Heart left ventricle (tissue), 16 donors: ENCODE data around the gene RFX3. TPM values are rescaled to one million over a fixed set of nuclear protein-coding genes. Genes with fewer than 3 reads are reported as not detected.

ENCODE experiments used
- ATAC-seq, 4 donors: fragments of 200-7000 bp; cut with Tn5 transposase; one replicate each; pipeline ENCODE4 v1.9.1; 2020 to 2022; ENCODE audit warnings: moderate library complexity in 4 of 4, mild to moderate bottlenecking in 3 of 4, moderate number of reproducible peaks in 1 of 4
- DNase-seq, 5 donors: peaks; one replicate each; pipeline ENCODE4 v3.0.0-alpha.2; 2020
- H3K27ac ChIP-seq, 12 donors: fragments of 200-600 bp; sonication (generic) in 4 of 12; one replicate each; pipeline versions ENCODE4 v1.5.0 to v1.8.0; 2016 to 2022; ENCODE audit warnings: mild to moderate bottlenecking in 2 of 12
- H3K27me3 ChIP-seq, 9 donors: fragments of 200-600 bp; sonication (generic) in 2 of 9; one replicate each; pipeline versions ENCODE4 v1.5.1 to v1.8.0; 2016 to 2022; ENCODE audit warnings: mild to moderate bottlenecking in 3 of 9
- H3K36me3 ChIP-seq, 9 donors: fragments of 200-600 bp; sonication (generic) in 2 of 9; one replicate each; pipeline versions ENCODE4 v1.5.0 to v1.8.0; 2018 to 2022; ENCODE audit warnings: mild to moderate bottlenecking in 2 of 9
- H3K4me1 ChIP-seq, 12 donors: fragments of 200-600 bp; sonication (generic) in 4 of 12; one replicate each; pipeline versions ENCODE4 v1.5.0 to v1.8.0; 2016 to 2022; ENCODE audit warnings: mild to moderate bottlenecking in 3 of 12
- H3K4me3 ChIP-seq, 12 donors: fragments of 200-600 bp; sonication (generic) in 4 of 12; one replicate each; pipeline versions ENCODE4 v1.5.0 to v1.8.0; 2017 to 2022; ENCODE audit warnings: mild to moderate bottlenecking in 9 of 12, moderate library complexity in 4 of 12
- H3K9me3 ChIP-seq, 12 donors: fragments of 200-600 bp; sonication (generic) in 4 of 12; one replicate each; pipeline versions ENCODE4 v1.5.0 to v1.8.0; 2016 to 2022; ENCODE audit warnings: mild to moderate bottlenecking in 1 of 12
- POLR2A ChIP-seq, 2 donors: fragments of 450-650 bp; IDR thresholded peaks; one replicate each; pipeline ENCODE4 v1.6.1; 2017; ENCODE audit warnings: antibody characterized with exemption in 2 of 2, mild to moderate bottlenecking in 2 of 2, moderate library complexity in 2 of 2
- WGBS, 4 donors: extraction: QIAGEN DNeasy Blood & Tissue Kit in 2 of 4; methylation state at CpG; one replicate each; pipeline versions ENCODE4 v1.1.5 to v1.1.7; 2013 to 2018; 5-methylcytosine and 5-hydroxymethylcytosine counted together
- intact Hi-C, 10 donors: fragments of 100-400 bp; cut with DNase I; formaldehyde crosslinking; loops; one replicate each; pipeline versions ENCODE4 v1.11.1 to v1.14.2; 2022
- polyA plus RNA-seq, 2 donors: library from polyadenylated mRNA; stranded (reverse); fragments of 200-250 nt; gene quantifications; one replicate each; pipeline ENCODE4 v1.2.3, GENCODE V29; 2013
- total RNA-seq, 9 donors: library from RNA; depleted of rRNA in 2 of 9; stranded (reverse); fragments of >200 nt in 2 of 9; fragmentation: NEBNext Ultra II Directional in 3 of 9; extraction: Animal tissue kit (Norgen Biotek cat#: 25700) in 3 of 9; gene quantifications; one replicate each; pipeline versions ENCODE4 v1.1.0 to v1.2.4, GENCODE V29; 2016 to 2023
- TF ChIP-seq, protein P1 (sequence below), 12 donors: fragments of 200-600 bp; sonication (generic) in 4 of 12; IDR thresholded peaks; one replicate each; pipeline versions ENCODE4 v1.5.0 to v1.8.0; 2018 to 2022; ENCODE audit warnings: antibody characterized with exemption in 12 of 12, mild to moderate bottlenecking in 5 of 12
- donor health status: ischemic (EF 13 %, LVEDD 7.1; RV severe dilation, severe dysfunction).
- donor health status: healthy with polysubstance abuse.
- donor health status: DM: no; HTN: yes; CAD: no.
- donor health status: DM: no; HTN: no; CAD: no.
- donor health status: ischemic (EF 25% LVEDD 6.9; RV normal size, moderate dysfunction).
- donor health status: ischemic (EF 25% LVEDD 5.7; RV mildly dilated, moderate dysfunction).
- donor health status: healthy.
- donor health status: DM: yes; HTN: yes; CAD: no.
- donor health status: ischemic (EF 35%, LVEDD 5.7; RV mildly dilated, moderate dysfunction).
- donor health status: nonischemic (EF 11% LVEDD 7.7; RV severe dilation, severe dysfunction).
- donor health status: DM: yes; HTN: yes; CAD: no.
- donor health status: PGD.
- donor health status: ischemic (EF 29% LVEDD 5.4; RV normal size, mild dysfunction).
- donor health status: nonischemic (EF 23%, LVEDD 6.1; RV moderate dilation, normal function).

Gene RFX3
- total and polyA plus RNA-seq, 11 donors, result 0.80 to 8.3 (median 2.9) TPM

DNA sequence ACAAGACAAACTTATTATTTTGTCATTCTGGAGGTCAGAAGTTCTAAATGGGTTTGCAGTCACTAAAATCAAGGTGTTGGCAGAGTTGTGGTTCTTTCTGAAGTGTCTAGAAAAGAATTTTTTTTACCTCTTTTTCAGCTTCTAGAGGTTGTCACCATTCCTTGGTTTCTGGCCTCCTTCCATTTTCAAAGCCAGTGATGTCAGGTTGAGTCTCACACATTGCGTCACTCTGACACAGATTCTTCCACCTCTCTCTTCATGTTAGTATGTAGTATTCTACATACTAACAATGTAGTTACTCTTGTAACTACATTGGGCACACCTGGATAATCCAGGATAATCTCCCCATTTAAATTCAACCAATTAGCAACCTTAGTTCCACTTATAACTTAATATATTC is 290.3 kb downstream of the RFX3 start:
- no peaks in the 10 kb centered on the region for H3K9me3 ChIP-seq
- ATAC-seq (no peak), DNase-seq (no peak)
- no peak overlapping the region for H3K4me3 ChIP-seq
- intact Hi-C loops, result no loop called here
- no peak overlapping the region for H3K27ac ChIP-seq
- TF ChIP-seq, protein P1, sequence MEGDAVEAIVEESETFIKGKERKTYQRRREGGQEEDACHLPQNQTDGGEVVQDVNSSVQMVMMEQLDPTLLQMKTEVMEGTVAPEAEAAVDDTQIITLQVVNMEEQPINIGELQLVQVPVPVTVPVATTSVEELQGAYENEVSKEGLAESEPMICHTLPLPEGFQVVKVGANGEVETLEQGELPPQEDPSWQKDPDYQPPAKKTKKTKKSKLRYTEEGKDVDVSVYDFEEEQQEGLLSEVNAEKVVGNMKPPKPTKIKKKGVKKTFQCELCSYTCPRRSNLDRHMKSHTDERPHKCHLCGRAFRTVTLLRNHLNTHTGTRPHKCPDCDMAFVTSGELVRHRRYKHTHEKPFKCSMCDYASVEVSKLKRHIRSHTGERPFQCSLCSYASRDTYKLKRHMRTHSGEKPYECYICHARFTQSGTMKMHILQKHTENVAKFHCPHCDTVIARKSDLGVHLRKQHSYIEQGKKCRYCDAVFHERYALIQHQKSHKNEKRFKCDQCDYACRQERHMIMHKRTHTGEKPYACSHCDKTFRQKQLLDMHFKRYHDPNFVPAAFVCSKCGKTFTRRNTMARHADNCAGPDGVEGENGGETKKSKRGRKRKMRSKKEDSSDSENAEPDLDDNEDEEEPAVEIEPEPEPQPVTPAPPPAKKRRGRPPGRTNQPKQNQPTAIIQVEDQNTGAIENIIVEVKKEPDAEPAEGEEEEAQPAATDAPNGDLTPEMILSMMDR (IDR thresholded peaks at IDR 0.05), result no peak
- TF ChIP-seq POLR2A (IDR thresholded peaks at IDR 0.05), result no peak
- WGBS, 4 donors, result 97 to 100% (median 99%) methylated on average over 1 of the region's 1 CpG
- peaks cover 0 to 10% (median 0%) of the 10 kb centered on the region in 9 donors for H3K36me3 ChIP-seq
- H3K27me3 ChIP-seq, result no peaks in the 10 kb centered on the region
- no peaks in the 10 kb centered on the region for H3K4me1 ChIP-seq

DNA sequence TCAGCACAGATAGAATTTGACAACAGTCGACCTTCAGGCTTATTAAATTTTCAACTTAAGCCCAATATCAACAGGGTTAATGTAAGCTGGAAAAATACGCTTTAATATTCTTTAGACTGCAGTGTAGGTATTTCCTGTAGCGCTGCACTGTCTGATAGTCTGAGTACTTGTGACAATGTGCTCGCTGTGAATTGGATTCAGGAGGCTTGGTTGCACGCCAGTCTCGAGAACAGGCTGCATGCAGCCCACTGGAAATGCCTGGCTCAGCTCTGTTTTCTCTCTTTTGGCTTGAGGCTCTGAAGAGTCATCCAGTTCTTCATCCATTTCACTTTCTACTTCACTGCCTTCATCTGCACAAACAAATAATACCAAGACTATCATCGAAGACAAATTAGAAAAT is 300.9 kb downstream of the RFX3 start:
- intact Hi-C loops, result no loop called here

DNA sequence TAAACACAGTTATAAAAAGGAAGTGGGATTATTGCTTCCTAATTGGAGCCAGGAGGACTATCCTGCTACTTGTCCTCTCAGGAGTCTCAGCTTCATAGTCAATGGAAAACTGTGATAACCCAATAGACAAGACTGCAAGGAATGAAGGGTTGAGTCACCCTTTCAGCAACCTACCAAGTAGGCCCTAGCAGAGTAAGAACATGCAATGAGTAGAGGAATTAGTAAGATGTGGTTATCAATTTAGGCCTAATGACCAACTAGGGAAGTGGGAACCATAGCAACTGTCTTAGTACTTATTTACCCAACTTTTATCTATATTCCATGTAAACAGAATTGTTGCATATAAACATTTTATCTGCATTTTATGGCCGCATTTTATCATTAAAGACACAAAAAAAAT is 310.1 kb downstream of the RFX3 start:
- Histone ChIP-seq H3K4me1 (no peaks in the 10 kb centered on the region), H3K36me3 (no peaks in the 10 kb centered on the region), H3K9me3 (no peaks in the 10 kb centered on the region), H3K4me3 (no peak overlapping the region), H3K27me3 (no peaks in the 10 kb centered on the region), H3K27ac (no peak overlapping the region)
- ATAC-seq (no peak), DNase-seq (no peak)
- intact Hi-C loops, result no loop called here
- TF ChIP-seq, protein P1 (IDR thresholded peaks at IDR 0.05), result no peak
- TF ChIP-seq POLR2A (IDR thresholded peaks at IDR 0.05), result no peak
- WGBS, 4 donors, result 57 to 78% (median 74%) methylated on average over 1 of the region's 1 CpG

More for the DNA sequence above, 300.9 kb downstream of the RFX3 start:
- DNase-seq (peak in 1 of 5 donors; percentile 33), ATAC-seq (peak in 1 of 4 donors; percentile 60)
- H3K27me3 ChIP-seq, result no peaks in the 10 kb centered on the region
- no peaks in the 10 kb centered on the region for H3K9me3 ChIP-seq
- TF ChIP-seq POLR2A (IDR thresholded peaks at IDR 0.05), result no peak
- TF ChIP-seq, protein P1 (IDR thresholded peaks at IDR 0.05), result no peak
- WGBS, 4 donors, result 55 to 61% (median 58%) methylated on average over 7 of the region's 7 CpGs
- no peak overlapping the region for H3K4me3 ChIP-seq
- H3K27ac ChIP-seq, result no peak overlapping the region
- no peaks in the 10 kb centered on the region for H3K4me1 ChIP-seq
- peaks cover 0 to 18% (median 4%) of the 10 kb centered on the region in 9 donors for H3K36me3 ChIP-seq

DNA sequence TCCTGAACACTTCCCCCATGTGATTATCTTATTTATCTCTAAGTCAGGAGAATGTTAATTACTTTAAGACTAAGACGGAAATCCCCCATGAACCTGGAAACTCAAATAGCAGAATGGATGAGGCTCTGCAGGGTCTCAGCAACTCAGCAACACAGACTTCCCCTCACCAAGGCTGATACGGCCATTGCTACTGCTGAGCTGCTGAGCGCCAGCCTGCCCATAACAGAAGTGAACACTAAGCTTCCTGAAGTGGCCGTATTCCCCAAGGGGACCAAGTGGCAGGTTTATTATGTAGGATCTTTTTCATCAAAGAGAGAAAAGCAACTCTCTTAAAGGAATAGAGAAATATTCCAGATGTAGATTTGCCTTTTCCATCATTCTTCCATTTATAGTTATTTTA is 311.1 kb downstream of the RFX3 start:
- ATAC-seq (no peak), DNase-seq (no peak)
- no peaks in the 10 kb centered on the region for H3K36me3 ChIP-seq
- intact Hi-C loops, result no loop called here
- TF ChIP-seq, protein P1 (IDR thresholded peaks at IDR 0.05), result no peak
- TF ChIP-seq POLR2A (IDR thresholded peaks at IDR 0.05), result no peak
- H3K4me1 ChIP-seq, result no peaks in the 10 kb centered on the region
- WGBS, 4 donors, result 42 to 53% (median 48%) methylated on average over 4 of the region's 4 CpGs
- no peak overlapping the region for H3K4me3 ChIP-seq
- no peak overlapping the region for H3K27ac ChIP-seq
- H3K27me3 ChIP-seq, result peaks cover 0 to 4% (median 0%) of the 10 kb centered on the region in 9 donors
- H3K9me3 ChIP-seq, result no peaks in the 10 kb centered on the region
